GM18873 (cell line): ENCODE data around the gene GORAB.
A peak's percentile ranks its signal among the peaks of the same experiment; 100 is the strongest.

Experiments used
- ATAC-seq: cut with Tn5 transposase; IDR thresholded peaks from one replicate; pipeline ENCODE4 v1.9.1; 2021; ENCODE audit warnings: mild to moderate bottlenecking, moderate library complexity, moderate number of reproducible peaks; ENCODE audit not compliant: unreplicated experiment, low FRiP score

GORAB gene, protein sequence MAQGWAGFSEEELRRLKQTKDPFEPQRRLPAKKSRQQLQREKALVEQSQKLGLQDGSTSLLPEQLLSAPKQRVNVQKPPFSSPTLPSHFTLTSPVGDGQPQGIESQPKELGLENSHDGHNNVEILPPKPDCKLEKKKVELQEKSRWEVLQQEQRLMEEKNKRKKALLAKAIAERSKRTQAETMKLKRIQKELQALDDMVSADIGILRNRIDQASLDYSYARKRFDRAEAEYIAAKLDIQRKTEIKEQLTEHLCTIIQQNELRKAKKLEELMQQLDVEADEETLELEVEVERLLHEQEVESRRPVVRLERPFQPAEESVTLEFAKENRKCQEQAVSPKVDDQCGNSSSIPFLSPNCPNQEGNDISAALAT

GRCh38 chr1:170531758-170532657, at the start of gene GORAB:
Gene GORAB (plus strand): TSS chr1:170532166. CDS start chr1:170532224, 58 bp downstream.
- ATAC-seq = peak; percentile 96

DNA sequence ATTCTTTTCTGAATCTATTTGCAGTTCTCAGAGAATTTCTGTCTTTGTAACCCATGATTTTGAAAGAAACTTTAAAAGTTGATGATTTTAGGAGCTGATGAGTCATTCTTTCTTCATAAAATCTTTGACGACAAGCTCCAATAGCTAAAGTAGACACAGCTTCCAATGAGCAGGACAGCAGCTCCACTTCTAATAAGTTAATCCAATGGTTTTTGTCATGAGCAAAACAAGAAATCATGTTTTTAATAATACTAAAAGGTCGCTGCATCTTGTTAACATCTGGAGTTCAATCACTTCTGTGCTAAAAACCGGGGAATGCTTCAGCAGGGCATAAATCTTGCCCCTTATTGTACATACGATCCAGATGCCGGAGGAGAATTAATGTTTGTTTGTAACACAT, 48.9 kb upstream of the GORAB start:
- ATAC-seq = no peak

DNA sequence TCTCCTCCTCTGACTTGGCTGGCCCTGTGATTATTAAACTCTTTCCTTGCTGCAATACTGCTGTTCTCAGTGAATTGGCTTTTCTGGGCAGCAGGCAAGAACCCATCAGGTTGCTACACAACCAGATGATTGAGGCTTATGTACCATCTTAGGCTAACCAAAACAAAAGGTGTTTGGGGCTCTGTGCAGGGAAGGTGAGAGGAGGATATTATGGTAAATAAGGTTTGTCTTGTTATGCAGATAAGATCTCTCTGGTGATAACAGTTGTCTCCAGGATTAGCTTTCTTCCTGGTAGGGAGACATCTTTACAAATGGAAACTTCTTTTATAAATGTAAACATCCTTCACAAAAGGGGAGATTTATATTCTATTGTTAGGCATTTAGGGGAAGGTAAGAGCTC, 44.5 kb upstream of the GORAB start:
- no peak for ATAC-seq

- ATAC-seq = no peak
Measured at GRCh38 chr1:170491291-170491690, 40.7 kb upstream of the GORAB start.

DNA sequence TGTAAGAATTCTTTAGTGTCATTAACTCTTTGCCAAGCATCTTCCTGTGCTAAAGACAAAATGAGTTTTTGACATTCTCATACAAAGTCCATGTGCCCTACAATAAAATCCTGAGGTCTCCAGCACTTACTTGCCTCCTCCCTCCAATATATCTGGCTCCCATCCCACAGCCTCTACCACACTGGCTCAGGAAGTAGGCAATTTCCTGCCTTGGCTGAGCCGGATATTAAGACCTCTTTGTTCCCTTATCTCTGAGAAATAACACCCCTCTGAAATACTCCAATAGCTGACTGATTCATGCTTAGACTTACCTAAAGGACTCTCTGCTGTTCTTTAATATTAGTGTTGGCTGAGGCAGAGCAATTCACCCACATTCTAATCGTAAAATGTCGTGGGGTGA, 37.6 kb upstream of the GORAB start:
- no peak for ATAC-seq

GRCh38 chr1:170495006-170495405, 37.0 kb upstream of the GORAB start:
- no peak for ATAC-seq

- no peak for ATAC-seq
Measured at GRCh38 chr1:170498876-170499275, 33.1 kb upstream of the GORAB start.

DNA sequence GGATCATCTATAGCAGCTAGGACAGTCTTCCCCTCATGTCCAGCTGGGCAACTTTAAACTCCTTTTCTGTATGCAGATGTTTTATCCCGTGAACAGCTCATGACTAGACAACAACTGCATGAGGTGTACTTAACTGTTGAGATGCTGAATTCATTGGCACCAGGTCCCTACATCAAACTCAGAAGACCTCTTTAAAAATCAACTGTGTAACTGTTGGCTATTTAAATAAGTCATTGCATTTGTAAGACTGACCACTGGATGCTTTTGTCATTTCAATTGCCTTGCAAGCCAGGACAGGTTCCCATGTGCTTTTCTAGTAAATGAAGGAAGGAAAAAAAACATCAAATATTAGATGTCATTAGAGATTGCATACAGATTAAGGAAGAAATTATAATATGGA, 28.3 kb upstream of the GORAB start:
- ATAC-seq = no peak

DNA sequence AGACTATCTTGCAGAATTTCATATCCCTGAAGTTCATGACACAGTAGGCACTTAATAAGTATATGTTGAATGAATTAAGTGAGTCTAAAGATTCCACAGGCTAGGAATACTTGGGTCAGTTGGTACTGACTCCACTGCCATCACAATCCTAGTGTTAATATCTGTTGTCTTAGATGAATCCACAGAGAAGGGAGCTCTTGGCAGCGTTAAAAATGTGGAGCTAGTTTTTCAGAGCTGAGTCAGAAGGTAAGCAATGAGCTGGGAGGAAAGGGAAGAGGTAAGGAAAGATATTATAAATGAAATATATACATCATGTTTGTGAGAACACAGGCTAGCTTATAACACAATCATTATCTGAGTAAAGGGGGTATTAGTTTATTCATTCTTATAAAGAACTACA, 21.8 kb upstream of the GORAB start:
- no peak for ATAC-seq

DNA sequence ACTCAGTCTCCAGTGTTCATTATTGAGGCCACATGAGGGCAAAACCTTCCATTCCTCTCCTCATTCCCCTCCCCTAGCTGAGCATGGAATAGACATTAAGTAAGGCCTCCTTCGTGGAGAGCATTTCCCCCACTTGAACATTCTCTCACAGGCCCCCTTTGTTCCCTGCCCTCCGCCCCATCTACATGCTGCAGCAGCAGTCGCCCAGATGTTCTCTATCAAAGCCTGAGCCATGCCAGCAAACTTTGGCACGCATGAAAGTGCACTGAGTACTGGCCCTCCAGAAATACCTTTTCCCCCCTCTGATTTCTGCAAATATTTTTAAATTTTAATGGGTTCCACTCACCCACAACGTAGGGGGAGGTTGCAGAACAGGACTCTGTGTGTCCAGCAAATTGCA, 20.9 kb upstream of the GORAB start:
- ATAC-seq = no peak

DNA sequence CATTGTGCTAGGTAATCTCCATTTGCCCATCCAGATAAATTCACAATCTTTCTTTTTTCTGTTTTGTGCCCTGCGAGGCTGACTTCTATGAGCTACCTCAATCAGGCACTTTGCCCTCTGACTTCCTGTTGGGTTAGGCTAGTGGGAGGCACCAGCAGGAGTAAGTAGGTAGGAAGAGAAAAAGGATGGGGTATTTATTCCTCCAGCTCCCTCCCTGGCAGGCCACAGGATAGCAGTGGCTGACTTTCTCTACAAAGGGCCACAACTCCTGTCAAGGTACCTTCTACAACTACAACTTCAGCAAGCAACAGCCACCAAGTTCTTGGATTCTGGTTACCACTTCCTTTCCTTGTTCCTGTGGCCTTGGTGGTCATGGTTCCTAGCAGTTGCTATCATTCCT, 18.8 kb upstream of the GORAB start:
- ATAC-seq = no peak

- no peak for ATAC-seq
Measured at GRCh38 chr1:170518185-170518834, 13.7 kb upstream of the GORAB start.

DNA sequence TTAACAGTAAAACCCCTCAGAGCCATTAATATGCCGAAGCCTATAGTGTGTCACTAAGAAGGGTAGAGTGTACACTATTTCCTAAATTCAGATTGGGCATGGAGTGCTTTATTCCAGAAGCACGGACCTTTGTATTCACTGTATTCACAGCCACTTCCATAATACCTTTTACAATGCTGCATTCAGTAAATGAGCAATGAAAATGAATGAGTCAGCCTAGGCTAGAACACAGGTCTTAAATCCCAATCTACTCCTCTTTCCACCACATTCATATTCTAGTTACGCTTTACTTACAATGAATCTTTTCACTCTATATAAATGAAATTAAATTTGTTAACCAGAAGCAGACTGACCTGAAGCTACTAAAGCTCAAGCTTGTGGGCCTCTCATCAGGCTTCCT, 13.0 kb upstream of the GORAB start:
- ATAC-seq = no peak

- no peak for ATAC-seq
Measured at GRCh38 chr1:170520601-170521000, 11.4 kb upstream of the GORAB start.

DNA sequence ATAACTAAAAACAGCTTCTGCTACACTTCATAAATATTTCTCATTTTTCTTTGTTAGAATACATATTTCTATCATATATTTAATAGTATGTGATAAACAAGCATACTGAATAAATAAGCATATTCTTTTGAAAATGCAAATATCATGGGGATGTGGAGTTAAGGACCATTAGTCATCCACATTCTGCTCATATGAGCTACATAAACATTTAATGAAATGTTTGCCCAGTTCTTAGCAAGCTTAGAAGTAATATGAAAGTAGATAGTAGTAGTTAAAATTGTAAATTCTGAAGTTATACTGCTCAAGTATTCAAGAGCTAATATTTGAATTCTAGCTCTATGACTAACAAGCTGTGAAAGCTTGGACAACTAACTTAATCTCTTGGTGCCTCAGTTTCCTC, 10.1 kb upstream of the GORAB start:
- no peak for ATAC-seq

DNA sequence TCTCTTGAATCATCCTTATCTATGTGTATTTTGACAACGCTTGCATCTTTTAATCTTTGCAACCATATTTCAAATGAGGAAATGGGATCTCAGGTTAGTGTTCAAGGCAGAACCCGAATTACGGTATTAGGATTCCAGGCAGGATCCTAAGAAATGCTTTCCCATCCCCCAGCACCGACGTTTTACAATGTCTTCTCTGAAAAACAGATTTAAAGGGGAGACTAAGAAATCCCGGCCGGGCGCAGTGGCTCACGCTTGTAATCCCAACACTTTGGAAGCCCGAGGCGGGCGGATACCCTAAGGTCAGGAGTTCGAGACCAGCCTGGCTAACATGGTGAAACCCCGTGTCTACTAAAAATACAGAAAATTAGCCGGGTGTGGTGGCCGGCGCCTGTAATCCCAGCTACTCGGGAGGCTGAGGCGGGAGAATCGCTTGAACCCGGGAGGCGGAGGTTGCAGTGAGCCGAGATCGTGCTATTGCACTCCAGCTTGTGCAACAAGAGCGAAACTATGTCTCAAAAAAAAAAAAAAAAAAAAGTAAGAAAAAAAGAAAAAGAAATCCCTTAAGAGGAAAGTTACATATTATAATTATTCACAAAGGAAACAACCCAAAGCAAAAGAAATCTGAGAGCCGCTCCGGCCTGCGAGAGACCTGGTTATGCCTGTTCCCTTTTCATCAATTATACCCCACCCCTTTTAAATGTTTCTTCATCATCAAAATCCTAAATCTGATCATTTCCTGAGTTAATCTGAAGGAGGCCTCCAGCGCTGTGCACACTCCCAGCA, 801 bp upstream of the GORAB start:
- ATAC-seq = no peak

DNA sequence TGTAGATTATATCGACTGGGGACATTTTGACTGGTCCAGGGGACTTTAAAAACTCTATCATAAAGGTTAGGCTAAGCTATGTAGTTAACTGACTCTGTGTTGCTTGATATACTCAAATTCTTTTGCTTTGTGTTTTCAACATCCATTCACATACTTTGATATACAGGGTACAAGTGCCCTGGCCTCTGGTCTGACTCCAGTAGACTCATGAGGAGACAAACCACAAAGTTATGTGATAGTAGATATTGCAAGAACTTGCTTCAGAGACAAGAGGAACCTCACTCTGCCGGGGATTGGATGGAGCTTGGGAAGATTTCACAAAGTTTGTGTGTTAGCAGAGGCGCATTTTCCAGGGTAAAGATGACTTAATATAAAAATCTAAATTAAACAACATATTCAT, 1.3 kb downstream of the GORAB start:
- no peak for ATAC-seq

DNA sequence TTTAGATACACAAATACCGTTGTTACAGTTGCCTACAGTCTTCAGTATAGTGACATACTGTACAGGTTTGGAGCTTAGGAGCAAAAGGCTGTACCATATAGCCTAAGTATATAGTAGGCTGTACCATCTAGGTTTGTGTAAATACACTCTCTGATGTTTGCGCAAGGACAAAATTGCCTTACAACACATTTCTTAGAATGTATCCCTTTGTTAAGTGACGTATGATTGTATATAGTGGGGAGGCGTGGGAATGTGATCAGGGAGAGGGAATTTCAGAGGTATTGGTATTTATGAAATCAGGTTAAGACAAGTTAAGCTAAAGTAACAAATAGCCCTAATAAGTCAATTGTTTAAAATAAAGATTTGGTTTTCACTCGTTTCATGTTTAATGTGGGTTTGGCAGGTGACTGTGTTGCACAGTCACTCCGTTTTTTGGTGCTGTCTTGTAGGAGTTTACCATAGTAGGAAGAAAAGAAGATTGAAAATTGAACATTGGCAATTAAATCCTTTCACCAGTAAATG, 2.7 kb downstream of the GORAB start:
- ATAC-seq = no peak

GRCh38 chr1:170535418-170535817, 3.5 kb downstream of the GORAB start:
- ATAC-seq = no peak

GRCh38 chr1:170536924-170537551, 5.1 kb downstream of the GORAB start:
- ATAC-seq = no peak
